Body of pancreas (tissue), 4 donors: Measurements from ENCODE around the gene SEC61G. TPM values are rescaled to one million over a fixed set of nuclear protein-coding genes. Genes with fewer than 3 reads are reported as not detected.

Source experiments
- ATAC-seq: fragments of 150-250 bp; one replicate; pipeline ENCODE4 v1.9.1; 2016
- DNase-seq, 4 donors: peaks; one replicate each; pipeline ENCODE4 v3.0.0-alpha.2; 2019
- H3K27ac ChIP-seq, 4 donors: fragments of 200-600 bp; sonication (generic); 1 replicate in 3 of 4; 2 replicates in 1 of 4; pipeline versions ENCODE4 v1.5.1 to v1.6.1; 2016 to 2019; ENCODE audit warnings: mild to moderate bottlenecking in 1 of 4, mixed read lengths in 1 of 4, moderate library complexity in 1 of 4
- H3K27me3 ChIP-seq, 2 donors: fragments of 200-600 bp; sonication (generic); one replicate each; pipeline ENCODE4 v1.6.0; 2016; ENCODE audit warnings: mild to moderate bottlenecking in 1 of 2
- H3K36me3 ChIP-seq, 2 donors: fragments of 200-600 bp; sonication (generic); replicated peaks in 1 of 2; 2 replicates each; pipeline ENCODE4 v1.5.1; 2016; ENCODE audit warnings: low read depth in 2 of 2; ENCODE audit not compliant: insufficient read depth in 1 of 2
- H3K4me1 ChIP-seq: fragments of 200-600 bp; sonication (generic); one replicate; pipeline ENCODE4 v1.6.0; 2016
- H3K4me3 ChIP-seq, 2 donors: fragments of 200-600 bp; sonication (generic); 1 replicate in 1 of 2; 2 replicates in 1 of 2; pipeline ENCODE4 v1.5.1; 2016 to 2019
- H3K9me3 ChIP-seq, 3 donors: fragments of 200-600 bp; sonication (generic); 1 replicate in 2 of 3; 2 replicates in 1 of 3; pipeline ENCODE4 v1.5.1; 2016
- CTCF ChIP-seq, 7 experiments: fragments of 450-650 bp in 4 of 7; fragments of 200-600 bp in 3 of 7; sonication (generic) in 3 of 7; IDR thresholded peaks; one replicate each; pipeline ENCODE4 v1.5.1; 2016 to 2019; ENCODE audit warnings: antibody characterized with exemption in 7 of 7
- POLR2A ChIP-seq, 3 donors: fragments of 450-650 bp; IDR thresholded peaks; one replicate each; pipeline ENCODE4 v1.6.1; 2016; ENCODE audit warnings: antibody characterized with exemption in 3 of 3, mild to moderate bottlenecking in 2 of 3
- WGBS, 2 donors: methylation state at CpG; one replicate each; pipeline ENCODE4 v1.1.5; 2017; 5-methylcytosine and 5-hydroxymethylcytosine counted together
- intact Hi-C: fragments of 100-400 bp; cut with DNase I; formaldehyde crosslinking; loops from one replicate; pipeline ENCODE4 v1.15.1; 2023
- total RNA-seq, 2 donors: library from RNA; depleted of rRNA; stranded (reverse); fragments of >200 nt; gene quantifications; one replicate each; pipeline ENCODE4 v1.1.0, GENCODE V29; 2016

SEC61G gene
- total RNA-seq, 2 donors from 2014 or later = 119 to 120 TPM

- ATAC-seq = no peak
Measured at GRCh38 chr7:54785261-54785660, 26.2 kb upstream of the SEC61G start.

GRCh38 chr7:54783952-54784351 lies 24.9 kb upstream of the SEC61G start:
- H3K36me3 ChIP-seq = no peaks in the 10 kb centered on the region
- TF ChIP-seq CTCF (IDR thresholded peaks at IDR 0.05) = no peak
- no peak for TF ChIP-seq POLR2A (IDR thresholded peaks at IDR 0.05)
- H3K27me3 ChIP-seq = no peaks in the 10 kb centered on the region
- DNase-seq (no peak), ATAC-seq (no peak)
- H3K27ac ChIP-seq = no peak overlapping the region
- H3K4me3 ChIP-seq = no peak overlapping the region
- intact Hi-C loops = no loop called here
- H3K9me3 ChIP-seq = no peaks in the 10 kb centered on the region
- WGBS, 2 donors = 78 to 86% methylated on average over 4 of the region's 4 CpGs
- peaks cover 6% of the 10 kb centered on the region for H3K4me1 ChIP-seq

More at GRCh38 chr7:54785261-54785660, 26.2 kb upstream of the SEC61G start:
- Histone ChIP-seq H3K4me1 (peaks cover 6% of the 10 kb centered on the region), H3K27ac (no peak overlapping the region), H3K9me3 (no peaks in the 10 kb centered on the region), H3K4me3 (no peak overlapping the region), H3K27me3 (no peaks in the 10 kb centered on the region), H3K36me3 (no peaks in the 10 kb centered on the region)
- no peak for DNase-seq
- TF ChIP-seq CTCF (IDR thresholded peaks at IDR 0.05) (no peak), POLR2A (IDR thresholded peaks at IDR 0.05) (no peak)
- 74 to 86% methylated on average over 8 of the region's 8 CpGs for WGBS, 2 donors
- intact Hi-C loops = no loop called here

GRCh38 chr7:54782829-54783228 lies 23.8 kb upstream of the SEC61G start:
- Histone ChIP-seq H3K36me3 (no peaks in the 10 kb centered on the region), H3K4me1 (no peaks in the 10 kb centered on the region), H3K4me3 (no peak overlapping the region), H3K9me3 (no peaks in the 10 kb centered on the region), H3K27me3 (no peaks in the 10 kb centered on the region), H3K27ac (no peak overlapping the region)
- ATAC-seq = no peak
- no peak for DNase-seq
- TF ChIP-seq CTCF (IDR thresholded peaks at IDR 0.05) (no peak), POLR2A (IDR thresholded peaks at IDR 0.05) (no peak)
- 80 to 83% methylated on average over 5 to 8 of the region's 8 CpGs for WGBS, 2 donors
- intact Hi-C loops = no loop called here

GRCh38 chr7:54782314-54782713 lies 23.3 kb upstream of the SEC61G start:
- H3K27ac ChIP-seq = no peak overlapping the region
- no peak for TF ChIP-seq CTCF (IDR thresholded peaks at IDR 0.05)
- no peak for ATAC-seq
- H3K27me3 ChIP-seq = no peaks in the 10 kb centered on the region
- intact Hi-C loops = no loop called here
- no peak overlapping the region for H3K4me3 ChIP-seq
- H3K9me3 ChIP-seq = no peaks in the 10 kb centered on the region
- no peaks in the 10 kb centered on the region for H3K4me1 ChIP-seq
- no peaks in the 10 kb centered on the region for H3K36me3 ChIP-seq
- 86 to 90% methylated on average over 10 of the region's 10 CpGs for WGBS, 2 donors
- no peak for DNase-seq

- WGBS, 2 donors = 53 to 58% methylated on average over 8 of the region's 8 CpGs
- Histone ChIP-seq H3K9me3 (no peaks in the 10 kb centered on the region), H3K36me3 (no peaks in the 10 kb centered on the region), H3K27ac (no peak overlapping the region), H3K27me3 (no peaks in the 10 kb centered on the region), H3K4me1 (no peaks in the 10 kb centered on the region), H3K4me3 (no peak overlapping the region)
- intact Hi-C loops = no loop called here
- TF ChIP-seq POLR2A (IDR thresholded peaks at IDR 0.05) (no peak), CTCF (IDR thresholded peaks at IDR 0.05) (no peak)
- ATAC-seq = no peak
- DNase-seq = no peak
Measured at GRCh38 chr7:54781134-54781920, 22.3 kb upstream of the SEC61G start.
